HG02885 (cell line): ENCODE results near the gene F7.

Source experiments
- ATAC-seq: cut with Tn5 transposase; IDR thresholded peaks from one replicate; pipeline ENCODE4 v1.9.1; 2021; ENCODE audit warnings: mild to moderate bottlenecking; ENCODE audit not compliant: unreplicated experiment, poor library complexity

Gene F7

DNA sequence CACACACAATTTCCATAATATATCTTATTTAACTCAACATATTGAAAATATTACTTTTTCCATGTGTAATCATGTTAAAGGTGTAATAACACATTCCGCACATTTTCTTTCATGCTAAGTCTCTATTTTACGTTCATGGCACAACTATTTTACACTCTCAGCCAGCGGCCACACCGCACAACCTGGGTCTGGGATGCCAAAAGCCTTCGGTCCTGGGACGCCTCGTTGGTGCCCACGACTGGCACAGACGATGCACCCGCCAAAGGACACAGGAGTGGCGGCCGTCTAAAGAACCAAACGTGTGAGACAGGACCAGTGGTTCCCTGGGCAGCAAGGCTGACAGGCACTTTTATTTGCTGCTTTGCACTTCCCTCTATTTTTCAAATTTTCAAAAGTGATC, 42.8 kb downstream of the F7 start:
- no peak for ATAC-seq

DNA sequence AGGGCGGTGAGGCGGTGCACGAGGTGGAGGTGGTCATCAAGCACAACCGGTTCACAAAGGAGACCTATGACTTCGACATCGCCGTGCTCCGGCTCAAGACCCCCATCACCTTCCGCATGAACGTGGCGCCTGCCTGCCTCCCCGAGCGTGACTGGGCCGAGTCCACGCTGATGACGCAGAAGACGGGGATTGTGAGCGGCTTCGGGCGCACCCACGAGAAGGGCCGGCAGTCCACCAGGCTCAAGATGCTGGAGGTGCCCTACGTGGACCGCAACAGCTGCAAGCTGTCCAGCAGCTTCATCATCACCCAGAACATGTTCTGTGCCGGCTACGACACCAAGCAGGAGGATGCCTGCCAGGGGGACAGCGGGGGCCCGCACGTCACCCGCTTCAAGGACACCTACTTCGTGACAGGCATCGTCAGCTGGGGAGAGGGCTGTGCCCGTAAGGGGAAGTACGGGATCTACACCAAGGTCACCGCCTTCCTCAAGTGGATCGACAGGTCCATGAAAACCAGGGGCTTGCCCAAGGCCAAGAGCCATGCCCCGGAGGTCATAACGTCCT, 43.4 kb downstream of the F7 start:
- no peak for ATAC-seq

DNA sequence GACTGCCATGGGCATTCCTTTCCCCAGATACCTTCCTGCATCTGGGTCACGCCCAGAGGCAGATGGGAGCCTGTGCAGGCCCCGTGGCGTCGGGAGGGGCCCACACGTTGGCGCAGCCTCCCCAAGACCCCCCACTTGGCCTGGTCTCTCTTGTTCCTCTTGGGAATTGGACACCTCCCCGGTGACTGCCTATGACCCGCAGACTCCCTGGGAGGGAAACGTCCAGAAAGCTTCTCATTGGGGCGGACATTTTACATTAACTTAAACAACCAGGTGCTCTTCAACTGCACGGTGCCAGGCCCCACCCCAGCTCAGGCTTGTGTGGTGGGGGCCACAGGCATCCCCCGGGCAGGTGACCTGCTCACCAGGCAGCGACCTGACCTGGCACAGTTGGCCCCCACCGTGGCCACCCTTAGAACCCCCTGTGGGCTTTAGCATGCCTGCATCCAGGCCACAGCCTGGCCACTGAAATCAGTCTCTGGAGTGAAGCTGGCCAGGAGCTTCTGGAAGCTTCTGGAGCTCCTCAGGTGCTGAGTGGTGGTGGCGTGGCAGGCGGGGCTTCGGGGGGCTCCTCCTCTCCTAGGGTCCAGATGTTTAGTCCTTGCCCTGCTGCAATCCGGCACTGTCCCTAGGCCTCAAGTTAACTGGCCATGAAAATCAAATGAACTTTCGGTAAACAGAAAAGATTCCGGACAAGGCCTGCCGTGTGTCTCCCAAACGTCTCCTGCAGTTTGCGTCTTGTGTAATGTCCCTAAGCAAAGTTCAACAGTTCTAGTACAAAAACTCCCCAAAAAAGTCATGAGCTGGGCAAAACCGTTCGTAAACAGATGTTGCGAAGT, 44.3 kb downstream of the F7 start:
- no peak for ATAC-seq

DNA sequence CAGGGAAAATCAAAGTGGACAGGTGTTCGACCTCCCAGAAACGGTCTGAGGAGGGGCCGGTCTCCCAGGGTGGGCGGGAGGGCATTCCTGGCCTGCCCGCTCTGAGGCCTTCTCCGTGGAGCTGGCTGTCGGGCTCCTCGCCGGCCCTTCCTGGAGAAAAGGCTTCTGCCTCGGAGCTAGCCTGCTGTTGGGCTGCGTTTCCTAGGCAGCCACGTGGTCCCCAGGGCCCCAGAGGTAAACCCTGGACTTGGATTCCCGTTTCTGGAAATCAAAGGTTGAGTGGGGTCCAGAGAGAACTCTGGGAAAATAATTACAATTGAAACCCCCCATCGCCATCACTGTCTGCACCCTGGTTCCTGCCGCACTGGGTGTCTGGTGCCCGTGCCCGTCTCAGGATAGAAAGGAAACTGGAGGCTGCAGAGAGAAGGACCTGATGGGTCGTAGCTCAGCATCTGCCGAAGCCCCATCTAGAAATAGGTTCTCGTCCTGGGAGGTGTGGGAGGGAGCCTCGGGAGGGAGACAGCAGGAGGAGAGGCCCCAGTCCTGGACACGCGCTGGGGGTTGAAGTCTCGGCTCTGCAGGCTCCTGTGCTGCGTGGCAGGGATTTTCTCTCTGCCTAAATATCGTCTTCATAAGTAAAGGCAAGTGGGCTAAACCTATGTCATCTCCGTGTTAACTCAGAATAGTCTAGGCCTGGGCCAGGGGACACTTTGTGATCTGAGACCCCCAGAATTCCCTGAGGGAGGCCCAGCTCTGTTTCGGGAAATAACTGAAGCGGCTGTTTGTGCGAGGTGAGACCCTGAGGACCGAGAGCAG, 45.2 kb downstream of the F7 start:
- ATAC-seq: no peak

DNA sequence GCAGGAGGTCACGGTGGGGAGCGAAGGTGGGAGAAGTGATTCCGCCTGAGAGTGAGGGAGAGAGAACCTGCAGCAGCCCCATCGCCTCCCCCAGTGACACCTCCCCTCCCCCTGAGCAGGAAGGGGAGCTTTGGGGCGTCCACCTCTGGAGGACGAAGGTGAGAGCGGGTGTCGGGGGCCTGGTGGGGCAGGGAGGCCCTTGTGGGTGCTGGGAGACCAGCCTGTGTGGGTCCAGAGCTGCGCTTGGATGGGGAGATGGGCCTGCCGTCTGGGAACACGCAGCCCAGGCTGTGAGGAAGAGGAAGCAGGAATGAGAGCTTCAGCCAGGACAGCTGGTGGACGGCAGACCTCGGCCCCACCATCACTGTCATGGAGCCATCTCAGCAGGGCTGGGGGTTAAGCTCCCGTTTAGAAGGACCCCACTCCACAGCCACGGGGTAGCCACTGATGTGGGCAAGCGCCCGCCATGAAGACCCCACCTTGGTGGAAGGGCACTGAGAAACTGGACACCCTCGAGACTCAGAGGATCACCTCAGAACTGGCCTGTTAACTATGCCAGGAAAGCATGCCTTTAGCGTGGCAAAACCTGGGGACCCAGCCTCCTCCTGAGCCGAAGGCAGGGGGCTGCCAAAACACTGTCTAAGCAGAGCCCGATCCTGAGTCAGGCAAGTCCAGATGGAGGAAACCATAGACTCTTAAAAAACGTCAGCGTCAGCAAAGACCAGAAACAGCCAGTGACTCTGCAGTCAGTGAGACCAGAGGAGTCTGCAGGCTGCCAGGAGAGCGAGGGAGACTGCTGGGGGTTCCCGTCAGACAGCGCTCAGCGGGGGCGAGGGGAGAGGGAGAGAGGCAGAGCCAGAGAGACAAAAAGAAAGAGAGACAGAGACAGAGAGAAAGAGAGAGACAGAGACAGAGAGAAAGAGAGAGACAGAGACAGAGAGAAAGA, 46.4 kb downstream of the F7 start:
- ATAC-seq: no peak

DNA sequence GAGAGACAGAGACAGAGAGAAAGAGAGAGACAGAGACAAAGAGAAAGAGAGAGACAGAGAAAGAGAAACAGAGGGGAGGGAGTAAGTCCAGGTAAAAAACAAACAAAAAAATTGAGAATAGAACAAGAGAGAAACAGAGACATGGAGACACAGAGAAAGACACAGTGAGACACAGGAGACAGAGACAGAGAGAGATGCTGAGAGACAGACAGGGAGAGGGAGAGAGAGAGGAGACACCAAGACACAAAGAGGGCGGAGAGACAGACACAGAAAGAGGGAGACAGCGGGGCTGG, 47.0 kb downstream of the F7 start:
- no peak for ATAC-seq

DNA sequence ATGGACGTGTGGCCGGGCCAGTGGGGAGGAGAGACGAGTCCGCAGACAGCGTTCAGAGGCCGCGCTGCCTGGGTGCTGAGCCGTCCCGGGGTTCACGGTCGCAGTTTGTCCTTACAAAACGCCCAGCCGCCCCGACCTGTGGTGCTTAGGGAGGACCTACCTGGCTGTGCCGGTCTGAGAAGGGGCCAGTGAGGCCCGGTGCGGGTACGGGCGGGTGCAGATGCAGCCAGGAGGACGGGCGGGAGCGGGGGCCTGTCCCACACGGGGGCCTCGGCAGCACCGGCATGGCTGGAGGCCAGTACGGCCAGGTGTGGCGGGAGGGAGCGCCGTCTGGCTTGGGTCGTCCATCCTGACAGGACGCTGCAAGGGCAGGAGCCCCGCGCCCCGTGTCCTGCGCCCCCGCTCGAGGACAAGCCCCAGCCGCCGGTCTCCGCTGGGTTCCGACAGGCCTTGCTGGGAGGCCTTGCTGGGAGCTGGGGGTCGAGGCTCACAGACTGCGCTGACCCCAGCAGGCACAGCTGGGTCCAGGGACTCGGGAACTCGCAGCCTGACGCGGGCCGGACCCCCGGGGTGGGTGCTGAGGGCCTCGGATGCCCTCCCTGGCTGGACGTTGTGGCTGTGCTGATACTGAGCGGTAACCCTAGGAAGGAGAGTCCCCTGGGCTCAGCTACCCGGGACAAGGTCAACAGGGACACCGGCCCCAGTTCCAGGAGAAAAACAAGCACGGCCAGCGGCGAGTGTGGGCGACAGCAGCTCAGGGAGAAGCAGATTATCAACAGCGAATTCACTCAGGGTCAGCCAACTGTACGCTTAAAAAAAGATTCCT, 47.6 kb downstream of the F7 start:
- ATAC-seq: peak; percentile 33

DNA sequence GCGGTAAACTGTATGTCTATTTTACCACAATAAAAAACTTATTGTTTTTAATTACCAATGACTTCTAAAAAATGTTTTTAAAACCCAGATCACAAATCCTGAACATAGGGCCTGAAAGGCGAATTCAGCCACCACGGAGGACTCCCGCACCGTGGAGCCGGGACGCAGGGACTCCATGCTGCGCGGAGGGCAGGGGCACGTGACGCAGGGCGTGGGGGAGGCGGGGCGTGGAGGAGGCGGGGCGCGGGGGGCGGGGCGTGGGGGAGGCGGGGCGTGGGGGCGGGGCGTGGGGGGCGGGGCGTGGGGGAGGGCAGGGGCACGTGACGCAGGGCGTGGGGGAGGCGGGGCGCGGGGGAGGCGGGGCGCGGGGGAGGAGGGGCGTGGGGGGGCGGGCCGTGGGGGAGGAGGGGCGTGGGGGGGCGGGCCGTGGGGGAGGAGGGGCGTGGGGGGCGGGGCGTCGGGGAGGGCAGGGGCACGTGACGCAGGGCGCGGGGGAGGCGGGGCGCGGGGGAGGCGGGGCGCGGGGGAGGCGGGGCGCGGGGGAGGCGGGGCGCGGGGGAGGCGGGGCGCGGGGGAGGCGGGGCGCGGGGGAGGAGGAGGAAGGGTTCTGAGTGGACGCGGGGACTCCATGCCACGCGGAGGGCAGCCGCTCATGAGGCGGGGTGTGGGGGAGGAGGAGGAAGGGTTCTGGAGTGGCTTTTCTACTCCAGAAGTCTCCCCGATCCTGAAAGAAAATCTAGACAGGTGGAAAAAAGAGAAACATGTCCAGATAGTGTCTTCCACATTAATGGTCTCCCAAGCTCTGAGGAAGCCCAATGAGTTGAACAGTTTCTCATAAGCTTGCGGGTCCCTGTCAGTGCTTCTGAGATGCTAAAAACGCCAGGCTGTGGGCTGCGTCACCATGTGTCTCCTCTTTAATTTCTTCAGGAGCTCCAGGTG, 48.5 kb downstream of the F7 start:
- peak; percentile 59 for ATAC-seq

DNA sequence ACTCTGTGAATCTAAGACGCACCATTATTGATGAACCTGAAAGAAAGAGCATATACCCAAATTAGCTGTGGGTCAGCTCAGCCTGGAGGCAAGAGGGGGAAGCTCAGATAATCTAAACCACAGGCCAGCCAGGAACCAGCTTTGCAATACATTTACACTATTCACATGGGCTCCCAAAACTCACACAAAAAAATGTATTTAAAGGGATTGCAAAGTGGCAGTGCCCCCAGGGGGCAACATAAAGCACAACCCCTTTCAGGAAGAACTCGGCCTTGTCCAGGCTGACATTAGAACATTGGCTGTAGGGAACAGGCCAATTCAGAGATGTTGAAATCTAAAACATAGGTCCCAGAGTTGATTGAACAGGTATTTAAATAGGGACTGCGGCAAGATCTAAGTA, 49.6 kb downstream of the F7 start:
- no peak for ATAC-seq

DNA sequence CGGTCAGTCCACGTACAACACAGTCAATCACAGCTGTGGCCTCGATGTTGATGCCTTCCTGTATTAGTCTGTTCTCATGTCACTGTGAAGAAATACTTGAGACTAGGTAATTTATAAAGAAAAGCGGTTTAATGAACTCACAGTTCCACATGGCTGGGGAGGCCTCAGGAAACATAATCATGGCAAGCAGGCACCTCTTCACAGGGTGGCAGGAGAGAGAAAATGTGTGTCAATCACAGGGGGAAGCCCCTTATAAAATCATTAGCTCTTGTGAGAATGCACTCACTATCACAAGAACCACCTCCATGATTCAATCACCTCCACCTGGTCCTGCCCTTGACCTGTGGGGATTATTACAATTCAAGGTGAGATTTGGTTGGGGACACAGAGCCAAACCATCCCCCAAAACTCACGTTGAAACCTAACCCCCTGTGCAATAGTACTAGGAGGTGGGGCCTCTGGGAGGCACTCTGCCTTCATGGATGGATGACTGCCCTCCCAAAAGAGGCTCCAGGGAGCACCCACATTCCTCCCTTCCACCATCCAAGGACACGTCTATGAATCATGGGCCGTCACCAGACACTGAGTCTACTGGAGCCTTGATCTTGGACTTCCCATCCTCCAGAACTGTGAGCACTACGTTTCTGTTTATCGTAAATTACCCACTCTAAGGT, 50.5 kb downstream of the F7 start:
- ATAC-seq: no peak

DNA sequence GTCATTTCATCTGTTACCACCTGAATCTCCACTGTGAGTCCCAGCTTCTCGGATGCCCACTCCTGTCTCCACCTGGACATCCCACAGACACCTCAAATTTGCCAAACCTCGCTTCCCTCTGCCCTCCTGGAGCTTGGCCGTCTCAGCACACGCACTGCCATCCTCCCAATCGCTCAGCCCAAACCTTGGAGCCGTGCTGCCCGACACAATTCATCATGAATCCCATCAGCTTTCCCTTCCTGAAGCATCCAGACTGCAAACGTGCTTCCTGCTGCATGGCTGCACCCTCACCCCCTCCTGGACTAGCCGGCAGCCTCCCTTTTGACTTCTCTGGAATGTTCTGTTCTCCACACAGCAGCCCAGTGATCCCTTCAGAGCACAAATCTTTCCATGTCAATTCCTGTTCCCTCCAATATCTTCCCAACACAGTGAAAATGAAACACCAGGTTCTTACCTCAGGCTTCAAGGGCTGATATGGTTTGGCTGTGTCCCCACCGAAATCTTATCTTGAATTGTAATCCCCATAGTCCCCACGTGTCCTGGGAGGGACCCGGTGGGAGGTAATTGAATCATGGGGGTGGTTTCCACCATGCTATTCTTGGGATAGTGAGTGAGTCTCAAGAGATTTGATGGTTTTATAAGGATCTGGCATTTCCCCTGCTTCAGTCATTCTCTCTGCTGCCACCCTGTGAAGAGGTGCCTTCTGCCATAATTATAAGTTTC, 51.8 kb downstream of the F7 start:
- no peak for ATAC-seq

DNA sequence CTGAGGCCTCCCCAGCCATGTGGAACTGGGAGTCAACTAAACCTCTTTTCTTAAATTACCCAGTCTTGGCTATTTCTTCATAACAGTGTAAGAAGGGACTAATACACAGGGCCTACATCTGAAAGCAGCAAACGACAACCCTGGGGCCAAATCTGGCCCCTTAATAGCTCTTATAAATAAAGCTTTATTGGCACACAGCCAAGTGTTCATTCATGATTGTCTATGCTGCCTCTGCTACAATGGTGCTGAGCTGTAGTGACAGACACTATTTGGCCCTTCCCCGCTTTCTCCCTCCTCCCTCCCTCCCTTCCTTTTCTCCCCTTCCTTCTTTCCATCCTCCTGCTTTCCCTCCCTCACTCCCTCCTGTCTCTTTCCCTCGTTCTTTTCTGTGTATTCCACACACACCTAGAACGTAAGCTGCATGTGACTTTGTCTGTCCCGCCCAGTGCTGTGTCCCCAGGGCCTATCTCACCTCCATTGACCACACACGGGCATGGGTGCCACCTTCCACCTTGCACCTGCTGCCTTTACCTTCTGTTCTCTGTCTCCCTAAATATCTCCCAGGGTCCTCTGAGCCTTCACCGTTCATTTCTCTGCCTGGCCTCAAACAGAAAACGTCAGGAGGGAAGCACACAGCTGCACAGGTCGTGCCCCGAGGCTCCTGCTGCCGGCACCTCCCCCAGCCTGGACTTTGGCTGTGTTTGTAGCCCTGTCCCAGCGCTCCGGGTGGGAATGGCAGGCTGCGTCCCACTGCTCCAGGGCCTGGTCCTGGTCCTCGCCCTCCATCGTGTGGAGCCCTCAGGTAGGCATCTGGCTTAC, 52.5 kb downstream of the F7 start, which contains the start of gene PROZ:
PROZ (plus strand) TSS at position 720 of the 819 bp plus-strand sequence; CDS start at position 733, 13 bp downstream.
- no peak for ATAC-seq

DNA sequence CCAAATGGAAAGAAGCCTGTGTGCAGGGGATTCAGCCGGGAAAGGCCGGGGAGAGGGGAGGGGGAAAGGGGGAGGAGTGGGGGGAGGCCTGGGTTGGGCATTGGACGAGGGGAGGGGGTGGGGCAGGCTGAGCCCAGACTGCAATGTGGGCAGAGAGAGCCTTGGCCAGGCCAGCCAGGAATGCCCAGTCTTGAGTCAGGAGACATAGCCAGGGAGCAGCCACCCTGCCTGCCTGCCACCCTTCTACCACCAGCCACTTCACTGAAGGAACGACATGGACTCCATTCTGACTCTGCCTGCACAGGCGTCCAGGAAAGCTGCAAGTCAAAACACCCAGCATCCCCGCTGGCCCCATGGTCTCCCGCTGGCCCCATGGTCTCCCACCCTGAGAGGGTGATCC, 53.4 kb downstream of the F7 start:
- ATAC-seq: no peak

DNA sequence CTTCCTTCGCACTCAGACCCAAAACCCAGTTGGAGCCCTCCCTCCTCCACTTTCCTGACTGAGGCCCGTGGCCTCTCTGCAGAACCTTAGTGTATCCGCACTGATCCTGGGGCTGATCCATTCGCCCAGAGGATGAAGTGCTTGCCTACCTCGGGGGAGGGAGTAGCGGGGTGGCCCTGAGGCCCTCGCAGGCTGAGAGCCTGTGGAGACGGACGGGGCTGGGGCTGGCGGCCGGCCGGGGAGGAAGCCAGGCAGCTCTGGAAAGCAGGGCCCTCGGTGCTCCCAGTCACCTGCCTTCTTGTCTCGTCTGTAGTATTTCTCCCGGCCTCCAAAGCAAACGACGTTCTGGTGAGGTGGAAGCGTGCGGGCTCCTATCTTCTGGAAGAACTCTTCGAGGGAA, 54.1 kb downstream of the F7 start:
- ATAC-seq: no peak

DNA sequence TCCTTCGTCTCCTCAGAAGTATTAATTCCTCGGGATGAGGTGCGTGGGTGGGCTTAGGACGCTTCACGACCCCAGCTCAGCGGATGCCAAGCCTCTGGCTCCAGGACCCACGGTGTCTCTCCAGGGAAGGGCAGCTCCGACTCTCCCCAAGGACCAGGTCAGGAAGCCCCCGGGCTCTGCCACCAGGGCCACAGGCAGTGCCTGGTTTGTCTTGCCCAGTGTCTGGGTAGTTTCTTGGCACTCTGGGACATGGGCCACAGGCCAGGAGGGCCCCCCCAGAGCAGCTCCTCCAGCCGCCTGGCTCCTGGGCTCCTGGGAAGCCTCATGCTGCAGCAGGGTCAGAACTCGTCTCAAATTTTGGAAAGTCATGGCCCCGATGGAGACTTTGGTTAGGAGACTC, 55.4 kb downstream of the F7 start:
- ATAC-seq: no peak

DNA sequence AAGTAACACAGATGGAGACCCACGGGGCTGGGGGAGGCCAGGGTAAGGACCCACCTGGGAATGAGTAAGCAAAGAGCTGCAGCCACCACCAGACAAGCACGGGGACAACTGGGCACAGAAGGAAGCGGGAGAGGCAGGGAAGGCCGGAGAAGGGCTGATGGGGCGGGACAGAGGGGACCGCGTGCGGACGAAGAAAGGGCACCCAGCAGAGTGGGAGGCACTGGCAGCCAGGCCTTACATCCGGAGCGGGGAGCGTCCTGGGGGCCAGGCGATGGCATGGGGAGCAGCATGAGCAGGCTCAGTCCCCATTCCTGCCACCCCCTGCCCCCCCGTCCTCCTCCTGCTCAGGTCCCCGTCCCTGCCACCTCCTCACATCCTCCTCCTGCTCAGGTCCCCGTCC, 55.8 kb downstream of the F7 start:
- ATAC-seq: no peak
